Activated CD8-positive, alpha-beta memory T cell treated with anti-CD3 and anti-CD28 coated beads for 36 hours (primary cell): ENCODE measurements around the gene DHX34. TPM values are rescaled to one million over a fixed set of nuclear protein-coding genes. Genes with fewer than 3 reads are reported as not detected.
"Not testable (repeated sequence)": the region's sequence is repeated elsewhere in the genome, so short reads cannot be mapped to it uniquely, and the experiment has no call there.

Experiments
- CTCF ChIA-PET: fragments of 350-600 bp; sonication (Branson Sonifier 250); formaldehyde crosslinking; loops from one replicate; lab custom pipeline; 2021; ENCODE audit warnings: antibody characterized with exemption; lab: Charles Lee
- POLR2A ChIA-PET: fragments of 350-600 bp; sonication (Branson Sonifier 250); formaldehyde crosslinking; loops from one replicate; lab custom pipeline; 2021; ENCODE audit warnings: antibody characterized with exemption; lab: Charles Lee
- total RNA-seq, 2 experiments: library from RNA; stranded (reverse); gene quantifications; one replicate each; pipeline ENCODE4 v1.2.3, GENCODE V29; 2021

Gene DHX34
- total RNA-seq, 2 experiments from 2014 or later = 22.3 to 23.3 TPM

DNA sequence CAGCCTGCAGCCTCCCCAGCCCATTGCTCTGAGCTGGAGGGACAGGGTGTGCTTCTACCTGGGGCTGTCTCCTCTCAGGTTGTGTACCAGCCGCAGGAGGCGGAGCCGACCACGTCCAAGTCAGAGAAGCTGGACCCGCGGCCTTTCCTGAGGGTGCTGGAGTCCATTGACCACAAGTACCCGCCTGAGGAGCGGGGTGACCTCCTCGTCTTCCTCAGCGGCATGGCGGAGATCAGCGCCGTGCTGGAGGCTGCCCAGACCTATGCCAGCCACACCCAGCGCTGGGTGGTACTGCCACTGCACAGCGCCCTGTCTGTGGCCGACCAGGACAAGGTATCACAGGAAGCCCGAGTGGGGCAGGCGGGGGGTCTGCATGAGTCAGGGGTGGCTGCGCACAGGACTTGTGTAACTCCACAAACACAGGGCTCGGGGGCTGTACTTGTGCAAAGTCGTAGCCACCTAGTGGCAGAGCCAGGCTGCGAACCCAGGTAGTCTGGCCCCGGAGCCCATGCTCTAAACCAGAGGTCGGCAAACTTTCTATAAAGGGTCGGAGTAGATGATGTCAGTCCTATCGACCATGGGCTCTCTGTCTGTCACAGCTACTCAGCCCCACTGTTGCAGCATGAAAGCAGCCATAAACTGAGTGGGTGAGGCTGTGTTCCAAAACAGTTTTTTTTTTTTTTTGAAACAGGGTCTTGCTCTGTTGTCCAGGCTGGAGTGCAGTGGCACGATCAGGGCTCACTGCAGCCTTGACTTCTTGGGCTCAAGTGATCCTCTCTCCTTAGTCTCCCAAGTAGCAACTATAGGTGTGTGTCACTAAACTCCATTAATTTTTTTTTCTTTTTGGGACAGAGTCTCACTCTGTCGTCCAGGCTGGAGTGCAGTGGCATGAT lies 8.9 kb downstream of the DHX34 start:
- CTCF ChIA-PET = interaction anchor here (0.8 kb wide), 1 partner anchor 10 kb away, joined by 3 read pairs; no protein-coding TSS in a partner anchor
- POLR2A ChIA-PET = interaction anchor here (0.5 kb wide), 1 partner anchor 24 kb away, joined by 4 read pairs; no protein-coding TSS in a partner anchor

DNA sequence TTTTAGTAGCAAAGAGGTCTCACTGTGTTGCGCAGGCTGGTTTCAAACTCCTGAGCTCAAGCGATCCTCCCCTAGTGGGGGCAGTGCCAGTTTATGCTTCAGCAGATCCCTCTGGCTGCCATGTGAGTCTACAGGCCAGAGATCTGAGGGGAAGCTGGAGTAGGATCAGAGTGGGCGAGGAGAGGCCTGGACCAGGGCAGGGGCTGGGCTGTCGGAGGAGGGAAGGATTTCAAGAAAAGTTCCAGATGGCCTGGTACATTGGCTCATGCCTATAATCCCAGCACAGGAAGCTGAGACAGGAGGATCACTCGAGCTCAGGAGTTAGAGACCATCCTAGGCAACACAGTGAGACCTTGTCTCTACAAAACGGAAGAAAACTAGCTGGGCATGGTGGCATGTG lies 9.8 kb downstream of the DHX34 start:
- ChIA-PET POLR2A (no interaction called here), CTCF (no interaction called here)

GRCh38 chr19:47362321-47362720 lies 13.2 kb downstream of the DHX34 start:
- ChIA-PET POLR2A (interaction anchor here (0.5 to 0.7 kb wide), 4 partner anchors 10 to 1809 kb away, joined by 3 to 11 read pairs (median 7); no protein-coding TSS in a partner anchor), CTCF (interaction anchor here (0.7 kb wide), 1 partner anchor 139 kb away, joined by 4 read pairs; no protein-coding TSS in a partner anchor)

DNA sequence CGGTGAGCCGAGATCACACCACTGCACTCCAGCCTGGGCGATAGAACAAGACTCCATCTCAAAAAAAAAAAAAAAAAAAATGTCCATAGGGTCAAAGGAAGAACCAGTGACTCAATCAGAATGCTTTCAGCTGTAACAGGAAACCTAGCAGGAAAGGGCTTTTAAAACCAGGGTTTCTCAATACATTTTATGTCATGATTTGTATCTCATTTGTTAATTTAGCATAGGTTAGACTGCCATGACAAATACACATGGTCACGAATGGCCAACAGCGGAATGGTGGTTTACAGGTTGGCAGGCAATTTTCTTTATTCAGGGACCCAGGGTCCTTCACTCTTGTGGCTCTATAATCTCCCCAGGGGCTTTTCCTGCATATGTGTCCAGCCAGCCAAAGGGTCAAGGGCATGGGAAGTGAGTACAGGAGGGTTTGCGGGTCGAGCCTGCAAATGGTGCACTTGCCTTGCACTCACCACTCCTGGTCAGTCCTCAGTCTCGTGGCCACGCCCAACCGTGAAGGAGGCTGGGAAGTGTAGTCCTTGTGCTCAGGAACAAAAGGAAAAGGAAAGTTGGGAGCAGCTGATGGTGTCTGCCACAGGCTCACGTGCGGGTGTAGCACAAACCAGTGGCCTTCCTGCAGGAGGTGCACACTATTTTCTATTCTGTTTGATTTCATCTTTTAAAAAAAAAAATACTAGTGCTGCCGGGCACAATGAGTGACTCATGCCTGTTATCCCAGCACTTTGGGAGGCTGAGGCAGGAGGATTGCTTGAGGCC lies 14.8 kb downstream of the DHX34 start:
- ChIA-PET CTCF (no interaction called here), POLR2A (no interaction called here)

- POLR2A ChIA-PET = not testable (repeated sequence)
These were observed 16.3 kb downstream of the DHX34 start for GRCh38 chr19:47365455-47365854.

DNA sequence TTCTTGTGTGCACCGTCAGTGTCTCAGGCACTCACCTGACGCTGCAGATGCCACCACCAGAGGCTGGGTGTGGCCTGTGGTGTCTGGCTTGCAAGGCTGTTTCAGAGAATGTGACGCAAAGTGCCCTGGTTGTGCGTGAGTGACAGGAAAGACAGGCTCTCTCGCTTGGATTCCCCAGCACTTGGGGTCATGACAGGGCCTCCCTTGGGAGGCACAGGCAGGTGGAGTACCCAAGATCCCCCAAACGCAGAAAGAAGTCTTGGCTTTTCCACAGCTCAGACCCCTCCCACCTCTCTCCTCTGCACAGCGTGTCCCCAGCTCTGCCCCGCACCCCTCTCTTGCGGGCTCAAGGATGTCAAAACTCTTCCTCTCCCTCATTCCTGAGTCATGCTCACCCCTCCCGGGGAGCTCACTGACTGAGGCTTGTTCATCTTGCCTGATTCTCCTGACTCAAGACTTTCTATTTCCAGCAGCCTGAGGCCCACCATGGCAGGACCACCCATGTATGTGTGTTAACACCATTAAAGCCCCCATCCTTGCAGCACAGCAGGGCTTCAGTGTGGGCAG lies 21.0 kb downstream of the DHX34 start:
- POLR2A ChIA-PET = no interaction called here
- CTCF ChIA-PET = no interaction called here

More at GRCh38 chr19:47365455-47365854, 16.3 kb downstream of the DHX34 start:
- CTCF ChIA-PET = not testable (repeated sequence)

- ChIA-PET POLR2A (no interaction called here), CTCF (no interaction called here)
These were observed 22.1 kb downstream of the DHX34 start for GRCh38 chr19:47371261-47371660.

- ChIA-PET CTCF (no interaction called here), POLR2A (interaction anchor here (0.6 kb wide), 1 partner anchor 11 kb away, joined by 11 read pairs; no protein-coding TSS in a partner anchor)
These were observed 23.5 kb downstream of the DHX34 start for GRCh38 chr19:47372603-47373002.

GRCh38 chr19:47373246-47374240 lies 24.4 kb downstream of the DHX34 start:
- CTCF ChIA-PET = no interaction called here
- POLR2A ChIA-PET = interaction anchor here (0.6 kb wide), 1 partner anchor 36 kb away, joined by 9 read pairs; no protein-coding TSS in a partner anchor

DNA sequence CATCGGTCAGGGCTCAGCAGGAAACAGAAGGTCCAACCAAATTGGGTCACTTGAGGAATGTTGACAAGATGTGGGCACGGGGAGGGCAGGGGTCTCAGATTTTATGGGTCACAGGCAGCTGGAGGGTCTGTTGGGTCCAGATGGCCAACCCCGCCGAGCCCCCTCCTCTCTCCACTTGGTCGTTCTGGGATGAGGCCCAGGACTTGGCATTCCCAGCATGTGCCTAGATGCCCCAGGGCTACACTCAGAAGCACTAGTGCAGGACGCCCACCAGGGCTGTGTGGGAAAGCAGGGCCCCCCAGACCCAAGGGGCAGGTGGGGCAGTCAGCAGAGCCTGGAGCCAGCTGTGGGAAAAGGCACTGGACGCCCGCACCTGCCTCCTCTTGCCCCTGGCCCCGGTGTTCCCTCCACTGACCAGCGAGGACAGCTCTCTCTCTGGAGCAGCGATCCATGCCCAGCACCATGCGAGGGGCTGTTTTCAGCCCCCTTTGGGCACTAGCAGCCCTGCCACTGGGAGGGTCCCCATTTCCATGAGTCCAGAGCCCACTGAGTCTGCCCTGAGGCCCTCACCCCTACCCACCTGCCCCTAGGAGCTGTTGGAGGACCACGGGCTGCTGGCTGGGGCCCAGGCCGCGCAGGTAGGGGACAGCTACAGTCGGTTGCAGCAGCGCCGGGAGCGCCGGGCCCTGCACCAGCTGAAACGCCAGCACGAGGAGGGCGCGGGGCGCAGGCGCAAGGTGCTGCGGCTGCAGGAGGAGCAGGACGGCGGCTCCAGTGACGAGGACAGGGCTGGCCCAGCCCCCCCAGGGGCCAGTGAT lies 26.0 kb downstream of the DHX34 start:
- POLR2A ChIA-PET = no interaction called here

GRCh38 chr19:47375694-47376588 lies 26.8 kb downstream of the DHX34 start:
- POLR2A ChIA-PET = no interaction called here
- CTCF ChIA-PET = no interaction called here

More for the DNA sequence above, 26.0 kb downstream of the DHX34 start:
- CTCF ChIA-PET = no interaction called here

- POLR2A ChIA-PET = no interaction called here
- CTCF ChIA-PET = no interaction called here
These were observed 27.6 kb downstream of the DHX34 start for GRCh38 chr19:47376589-47377144.

DNA sequence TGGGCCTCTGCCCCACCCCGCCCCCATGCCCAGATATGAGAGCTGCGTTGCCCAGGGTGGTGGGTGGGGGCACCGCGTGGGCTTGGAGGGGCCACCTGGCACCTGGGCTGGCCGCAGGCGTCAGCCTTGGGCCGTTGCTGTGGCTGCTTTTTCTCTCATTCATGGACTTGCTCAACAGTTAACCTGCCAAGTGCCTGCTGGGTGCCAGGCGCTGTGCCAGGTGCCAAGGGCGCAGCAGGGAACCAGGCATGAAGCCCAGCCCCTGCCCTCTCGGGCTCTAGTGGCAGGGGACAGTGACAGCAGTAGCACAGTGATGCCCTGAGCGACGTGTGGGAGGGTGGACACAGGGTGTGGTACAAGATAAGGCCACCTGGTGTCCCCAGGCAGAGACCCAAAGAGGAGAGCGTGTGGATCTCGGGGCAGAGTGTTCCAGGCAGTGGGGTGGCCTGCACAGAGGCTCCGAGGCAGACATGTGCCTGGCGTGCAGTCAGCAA lies 28.1 kb downstream of the DHX34 start:
- ChIA-PET CTCF (interaction anchor here (1.0 kb wide), 1 partner anchor 146 kb away, joined by 3 read pairs; no protein-coding TSS in a partner anchor), POLR2A (no interaction called here)

- ChIA-PET CTCF (interaction anchor here (0.8 to 1.2 kb wide), 3 partner anchors 14 to 146 kb away, joined by 3 to 5 read pairs (median 3); partner anchors contain the start of gene DHX34), POLR2A (no interaction called here)
These were observed 28.7 kb downstream of the DHX34 start for GRCh38 chr19:47377801-47378200.

GRCh38 chr19:47378246-47378645 lies 29.1 kb downstream of the DHX34 start:
- POLR2A ChIA-PET = no interaction called here

DNA sequence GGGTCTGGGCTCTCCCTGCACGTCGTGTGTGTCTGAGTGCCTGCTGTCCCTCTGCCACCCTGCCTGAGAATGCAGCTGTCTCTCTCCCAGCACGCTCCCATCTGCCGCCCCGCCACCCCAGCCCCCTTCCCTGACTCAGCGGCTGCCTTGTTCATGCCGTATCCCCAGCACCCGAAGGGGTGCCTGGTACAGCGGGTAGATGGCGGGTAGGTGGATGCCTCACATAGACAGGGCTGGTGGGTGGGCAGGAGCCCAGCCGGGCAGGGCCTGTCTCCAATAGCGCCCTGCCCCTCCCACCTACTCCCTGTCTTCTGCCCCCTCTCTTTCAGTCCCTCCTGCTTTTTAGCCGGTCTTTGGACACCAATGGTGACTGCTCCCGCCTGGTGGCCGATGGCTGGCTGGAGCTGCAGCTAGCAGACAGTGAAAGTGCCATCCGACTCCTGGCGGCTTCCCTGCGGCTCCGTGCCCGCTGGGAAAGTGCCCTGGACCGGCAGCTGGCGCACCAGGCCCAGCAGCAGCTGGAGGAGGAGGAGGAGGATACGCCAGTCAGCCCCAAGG lies 30.3 kb downstream of the DHX34 start:
- POLR2A ChIA-PET = no interaction called here
- CTCF ChIA-PET = no interaction called here

More at GRCh38 chr19:47378246-47378645, 29.1 kb downstream of the DHX34 start:
- CTCF ChIA-PET = interaction anchor here (0.8 to 1.2 kb wide), 2 partner anchors 13 to 29 kb away, joined by 3 to 5 read pairs; partner anchors contain the start of gene DHX34
